ENCODE measurements around the gene NODAL. TPM values are rescaled to one million over a fixed set of nuclear protein-coding genes. Genes with fewer than 3 reads are reported as not detected.

The NODAL gene
- total RNA-seq (2022; extraction: Qiagen RNA extraction) = not detected in 5 replicates

GRCh38 chr10:70441161-70441894, at the start of gene NODAL:
NODAL (minus strand) TSS chr10:70441681; CDS start chr10:70441667, 14 bp downstream.

GRCh38 chr10:70478191-70479164, 37.0 kb upstream of the NODAL start, which contains the start of gene PALD1:
PALD1 (plus strand) TSS chr10:70478767; CDS start chr10:70525952, 47,185 bp downstream.

GRCh38 chr10:70404036-70404786, 37.3 kb downstream of the NODAL start, which contains the start of gene EIF4EBP2:
EIF4EBP2 (plus strand) TSS chr10:70404145; CDS start chr10:70404402, 257 bp downstream.

Other genes starting within 250 kb of the NODAL start
- gene PPA1, start 208.3 kb downstream of the NODAL start, total RNA-seq (2022; extraction: Qiagen RNA extraction) = 209 to 255 TPM (median 213 TPM) in 5 replicates
- gene NPFFR1, start 157.7 kb downstream of the NODAL start, total RNA-seq (2022; extraction: Qiagen RNA extraction) = 0.02 TPM in 1 of 5 replicates, not detected in the others
- gene LRRC20, start 59.1 kb downstream of the NODAL start, total RNA-seq (2022; extraction: Qiagen RNA extraction) = 17.0 to 21.5 TPM (median 20.5 TPM) in 5 replicates
- gene EIF4EBP2, start 37.5 kb downstream of the NODAL start, total RNA-seq (2022; extraction: Qiagen RNA extraction) = 12.2 to 14.5 TPM (median 14.1 TPM) in 5 replicates
- gene PALD1, start 37.1 kb upstream of the NODAL start, total RNA-seq (2022; extraction: Qiagen RNA extraction) = 5.8 to 7.4 TPM (median 6.7 TPM) in 5 replicates
- gene PRF1, start 161.1 kb upstream of the NODAL start, total RNA-seq (2022; extraction: Qiagen RNA extraction) = not detected in 5 replicates
- 0.05 to 0.16 TPM (median 0.09 TPM) in 5 replicates for gene ADAMTS14, start 230.8 kb upstream of the NODAL start, total RNA-seq (2022; extraction: Qiagen RNA extraction)

Measured in A549 treated with Mapracorat at 1 μM for 4 hours (cell line).